Measurements from ENCODE around the gene CARM1.
"Not testable (repeated sequence)": the region's sequence is repeated elsewhere in the genome, so short reads cannot be mapped to it uniquely, and the experiment has no call there.

Gene CARM1

DNA sequence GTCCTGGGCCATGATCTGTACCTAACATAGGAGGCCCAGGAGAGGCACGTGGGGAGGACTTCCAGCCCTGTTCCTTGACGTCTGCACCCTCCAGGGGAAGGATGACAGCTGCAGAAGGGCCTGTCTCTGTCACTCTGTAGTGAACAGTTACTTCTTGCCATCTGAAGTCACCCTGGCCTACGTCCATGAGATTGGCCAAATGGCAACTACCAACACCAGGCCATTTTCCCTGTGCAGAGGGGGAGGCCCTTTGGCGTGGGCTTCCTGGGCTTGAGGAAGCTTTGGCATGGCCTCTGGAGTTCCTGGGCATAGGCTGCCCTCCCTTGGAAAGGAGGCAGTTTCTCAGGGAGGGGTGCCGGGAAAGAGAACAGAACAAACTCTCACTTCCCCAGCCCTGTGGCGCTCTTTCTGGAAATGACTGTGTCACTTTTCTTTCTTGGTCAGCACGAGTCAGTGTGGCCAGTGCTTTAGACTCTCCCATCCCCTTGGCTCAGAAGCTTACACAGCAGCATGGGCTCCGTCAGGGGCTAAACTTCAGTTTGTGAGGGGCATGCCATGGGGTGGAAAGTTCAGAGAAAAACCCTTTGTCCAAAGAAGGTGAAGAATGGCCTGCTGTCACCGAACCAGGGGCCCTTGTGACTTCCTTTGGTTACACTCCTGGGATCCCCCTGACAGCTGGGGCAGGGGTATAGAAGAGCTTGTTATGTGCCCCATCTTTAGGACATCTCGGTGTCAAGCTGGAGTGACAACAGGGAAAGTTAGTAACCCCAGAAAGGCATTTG, 5.3 kb downstream of the CARM1 start:
- no peak for DNase-seq

DNA sequence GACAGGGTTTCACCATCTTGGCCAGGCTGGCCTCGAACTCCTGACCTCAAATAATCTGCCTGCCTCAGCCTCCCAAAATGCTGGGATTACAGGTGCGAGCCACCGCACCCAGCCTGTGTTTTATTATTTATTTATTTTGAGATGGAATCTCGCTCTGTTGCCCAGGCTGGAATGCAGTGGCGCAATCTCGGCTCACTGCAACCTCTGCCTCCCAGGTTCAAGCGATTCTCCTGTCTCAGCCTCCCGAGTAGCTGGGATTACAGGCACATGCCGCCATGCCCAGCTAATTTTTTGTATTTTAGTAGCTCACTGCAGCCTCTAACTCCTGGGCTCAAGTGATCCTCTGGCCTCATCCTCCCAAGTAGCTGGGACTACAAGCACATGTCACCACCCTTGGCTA, 6.3 kb downstream of the CARM1 start:
- DNase-seq: not testable (repeated sequence)

DNA sequence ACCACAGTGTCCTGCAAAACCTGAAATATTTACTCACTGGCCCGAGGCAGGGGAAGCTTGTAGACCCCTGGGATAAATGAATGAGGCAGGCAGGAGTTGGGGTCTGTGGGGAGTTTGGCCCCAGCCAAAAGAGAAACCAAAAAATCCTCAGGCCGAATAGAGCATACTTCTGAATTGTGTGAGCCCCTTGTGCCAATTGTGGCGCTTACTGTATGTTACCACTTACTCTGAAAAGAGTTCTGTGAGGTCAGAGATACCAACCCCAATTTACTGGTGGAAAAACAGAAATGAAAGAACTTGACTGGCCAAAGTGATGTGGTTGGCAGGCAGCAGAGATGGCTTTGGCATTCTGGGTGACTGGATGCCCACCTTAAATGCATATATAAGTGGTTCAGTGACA, 6.9 kb downstream of the CARM1 start:
- DNase-seq: no peak

DNA sequence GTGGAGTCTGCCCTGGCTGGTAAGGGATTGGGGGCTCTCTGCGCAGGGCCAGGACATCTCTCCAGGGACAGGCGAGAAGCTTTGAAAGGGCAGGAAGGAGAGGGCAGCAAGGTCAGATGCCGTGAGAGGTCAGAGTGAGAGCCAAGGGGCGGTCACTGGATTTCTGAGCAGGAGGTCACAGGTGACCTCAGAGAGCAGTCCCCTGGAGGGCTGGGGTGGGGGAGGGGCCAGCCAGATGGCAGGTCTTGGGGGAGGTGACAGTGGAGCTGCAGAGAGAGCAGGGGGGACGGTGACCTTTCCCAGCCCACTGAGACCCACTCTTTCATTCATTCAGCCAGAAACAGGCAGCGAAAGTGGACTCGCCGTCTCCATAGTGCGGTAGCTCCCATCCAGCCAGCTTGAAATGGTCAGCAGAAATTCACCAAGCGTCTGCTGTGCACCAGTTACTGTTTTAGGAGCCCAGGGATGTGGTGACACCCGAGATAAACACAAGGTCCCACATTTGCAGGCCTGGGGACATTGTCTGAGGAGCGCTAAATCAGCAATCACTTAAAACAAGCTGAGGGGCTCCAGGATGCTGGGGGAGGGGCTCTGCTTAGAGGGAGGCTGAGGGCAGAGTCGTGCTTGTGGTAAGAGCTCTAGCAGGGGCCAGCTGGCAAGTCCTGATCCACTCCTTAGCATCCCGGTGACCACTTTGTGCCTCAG, 10.2 kb downstream of the CARM1 start:
- DNase-seq: no peak

DNA sequence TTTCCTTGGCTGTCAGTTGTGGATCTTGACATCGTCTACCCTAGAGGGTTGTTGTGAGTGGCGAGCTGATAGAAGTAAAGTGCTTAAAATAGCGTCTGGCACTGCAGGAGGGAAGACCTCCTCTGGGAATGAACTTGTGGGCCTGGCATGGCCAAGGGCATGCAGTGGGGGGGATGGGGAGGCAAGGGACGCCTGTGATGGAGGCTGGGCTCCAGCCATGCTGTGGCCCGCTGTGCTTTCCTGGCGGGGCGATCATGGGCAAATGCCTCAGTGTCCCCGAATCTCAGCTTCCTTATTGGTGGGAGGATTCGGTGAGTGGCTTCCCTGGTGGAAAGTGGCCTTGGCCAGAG, 10.7 kb downstream of the CARM1 start:
- DNase-seq: no peak

DNA sequence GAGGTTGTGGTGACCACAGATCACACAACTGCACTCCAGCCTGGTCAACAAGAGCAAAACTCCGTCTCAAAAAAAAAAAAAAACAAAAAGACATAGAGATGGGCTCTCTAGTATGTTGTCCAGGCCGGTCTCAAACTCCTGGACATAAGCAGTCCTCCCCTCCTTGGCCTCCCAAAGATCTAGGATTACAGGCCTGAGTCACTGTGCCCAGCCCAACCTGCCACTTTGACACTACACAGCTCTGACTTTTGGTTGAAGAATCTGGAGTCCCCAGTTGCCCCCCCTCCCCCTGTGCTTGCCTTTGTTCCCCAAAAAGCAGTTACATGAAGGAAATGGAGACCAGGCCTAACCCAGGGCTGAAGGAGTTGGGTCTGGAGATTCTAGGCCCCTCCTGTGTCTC, 12.9 kb downstream of the CARM1 start:
- DNase-seq: no peak

DNA sequence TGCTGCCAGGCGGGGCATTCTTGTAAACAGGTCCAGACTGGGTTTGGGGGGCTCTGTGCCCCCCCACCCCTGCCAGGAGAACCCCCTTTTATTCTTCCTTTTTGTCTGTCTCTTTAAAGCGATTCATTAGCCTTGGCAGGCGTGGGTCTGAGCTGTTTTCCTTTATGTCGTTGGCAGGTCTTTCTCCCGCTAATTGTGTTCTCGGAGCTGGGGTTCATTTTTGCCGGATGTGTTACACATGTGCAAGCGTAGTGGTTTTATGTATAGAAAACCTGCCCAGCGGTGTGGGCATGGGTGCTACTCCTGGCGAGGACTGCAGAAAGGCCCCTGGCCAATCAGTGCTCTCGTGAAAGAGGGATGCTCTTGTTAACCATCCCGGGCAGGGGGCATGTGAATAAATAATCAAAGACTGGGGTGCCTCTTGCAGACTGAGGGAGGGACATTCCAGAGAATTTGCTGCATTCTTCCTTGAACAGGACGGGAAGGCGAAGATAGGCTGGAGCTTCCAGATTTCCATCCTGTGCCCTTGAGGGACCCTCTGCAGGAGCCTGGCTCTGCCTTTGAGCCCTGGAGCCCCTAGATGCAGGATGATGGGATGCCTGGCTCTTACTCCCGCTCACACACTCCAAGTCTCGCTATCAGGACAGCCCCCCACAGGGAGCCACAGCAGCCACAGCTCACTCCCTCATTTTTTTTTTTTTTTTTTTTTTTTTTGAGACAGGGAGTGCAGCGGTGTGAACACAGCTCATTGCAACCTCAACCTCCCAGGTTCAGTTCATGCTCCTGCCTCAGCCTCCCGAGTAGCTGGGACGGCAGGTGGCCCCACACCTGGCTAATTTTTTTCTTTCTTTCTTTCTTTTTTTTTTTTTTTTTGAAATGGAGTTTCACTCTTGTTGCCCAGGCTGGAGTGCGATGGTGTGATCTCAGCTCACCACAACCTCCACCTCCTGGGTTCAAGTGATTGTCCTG, 14.1 kb downstream of the CARM1 start:
- no peak for DNase-seq

DNA sequence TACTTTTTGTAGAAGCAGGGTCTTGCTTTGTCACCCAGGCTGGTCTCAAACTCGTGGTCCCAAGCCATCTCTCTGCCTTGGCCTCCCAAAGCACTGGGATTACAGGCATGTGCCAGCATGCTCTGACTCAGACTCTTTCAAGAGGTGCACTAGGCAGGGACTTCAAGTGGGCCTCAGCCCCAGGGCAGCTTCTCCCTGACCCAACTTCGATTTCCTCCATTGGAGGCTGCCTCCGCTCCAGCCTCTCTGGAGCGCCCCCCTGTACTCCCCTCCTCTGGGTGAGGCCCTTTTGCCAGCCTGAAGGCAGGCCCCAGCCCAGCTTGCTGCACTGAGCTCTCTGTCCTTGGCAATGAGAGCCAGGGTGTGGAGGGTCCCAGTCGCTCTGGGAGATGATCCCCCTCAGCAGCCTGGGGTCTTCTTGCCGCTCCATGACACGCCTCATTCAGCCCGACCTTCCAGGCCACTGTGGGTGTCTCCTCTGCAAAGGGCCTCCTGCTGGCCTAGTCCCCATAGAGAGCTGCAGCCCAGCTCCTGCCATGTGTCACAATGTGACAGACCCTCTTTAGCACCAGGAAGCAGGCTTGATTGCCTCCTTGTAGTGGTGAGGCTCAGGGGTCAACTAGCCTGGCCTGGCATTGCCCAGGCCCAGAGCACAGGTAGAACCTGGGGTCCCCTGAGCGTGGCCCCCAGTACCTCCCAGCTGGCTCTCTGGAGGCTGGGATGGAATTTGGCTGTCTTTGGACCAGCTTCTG, 16.4 kb downstream of the CARM1 start:
- DNase-seq: no peak

DNA sequence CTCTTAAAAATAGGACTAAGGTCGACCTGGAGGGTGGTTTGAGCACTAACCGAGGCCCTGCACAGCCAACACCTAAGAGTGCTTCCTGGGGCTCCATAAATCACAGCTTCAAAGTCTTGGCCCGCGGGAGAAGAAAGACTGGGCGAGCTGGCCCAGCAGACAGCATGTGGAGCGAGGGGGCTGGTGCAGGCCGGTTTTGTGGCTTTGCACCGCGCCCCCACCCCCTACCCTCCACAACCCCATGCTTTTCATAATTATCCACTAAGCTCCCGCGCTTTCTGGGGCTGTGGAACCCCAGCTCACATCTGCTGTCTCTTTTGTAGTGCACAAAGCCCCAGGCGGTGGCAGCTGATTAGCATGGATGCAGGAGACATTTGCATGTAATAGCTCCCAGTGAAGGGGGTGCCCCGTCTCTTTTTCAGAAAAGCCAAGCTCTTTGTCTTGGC, 17.1 kb downstream of the CARM1 start:
- no peak for DNase-seq

DNA sequence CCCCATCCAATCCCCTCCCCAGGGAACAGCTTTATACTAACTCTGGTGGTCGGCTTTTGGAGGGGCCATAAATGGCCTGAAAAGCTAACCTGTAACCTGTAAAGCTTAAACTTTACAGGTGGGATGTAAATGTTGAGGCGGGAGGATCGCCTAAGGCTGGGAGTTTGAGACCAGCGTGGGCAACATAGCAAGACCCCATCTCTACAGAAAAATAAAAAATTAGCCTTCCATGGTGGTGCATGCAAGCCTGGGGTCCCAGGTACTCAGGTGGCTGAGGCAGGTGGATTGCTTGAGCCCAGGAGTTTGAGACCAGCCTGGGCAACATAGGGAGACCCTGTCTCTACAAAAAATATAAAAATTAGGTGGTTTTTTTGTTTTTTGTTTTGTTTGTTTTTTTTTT, 18.5 kb downstream of the CARM1 start:
- DNase-seq: no peak

DNA sequence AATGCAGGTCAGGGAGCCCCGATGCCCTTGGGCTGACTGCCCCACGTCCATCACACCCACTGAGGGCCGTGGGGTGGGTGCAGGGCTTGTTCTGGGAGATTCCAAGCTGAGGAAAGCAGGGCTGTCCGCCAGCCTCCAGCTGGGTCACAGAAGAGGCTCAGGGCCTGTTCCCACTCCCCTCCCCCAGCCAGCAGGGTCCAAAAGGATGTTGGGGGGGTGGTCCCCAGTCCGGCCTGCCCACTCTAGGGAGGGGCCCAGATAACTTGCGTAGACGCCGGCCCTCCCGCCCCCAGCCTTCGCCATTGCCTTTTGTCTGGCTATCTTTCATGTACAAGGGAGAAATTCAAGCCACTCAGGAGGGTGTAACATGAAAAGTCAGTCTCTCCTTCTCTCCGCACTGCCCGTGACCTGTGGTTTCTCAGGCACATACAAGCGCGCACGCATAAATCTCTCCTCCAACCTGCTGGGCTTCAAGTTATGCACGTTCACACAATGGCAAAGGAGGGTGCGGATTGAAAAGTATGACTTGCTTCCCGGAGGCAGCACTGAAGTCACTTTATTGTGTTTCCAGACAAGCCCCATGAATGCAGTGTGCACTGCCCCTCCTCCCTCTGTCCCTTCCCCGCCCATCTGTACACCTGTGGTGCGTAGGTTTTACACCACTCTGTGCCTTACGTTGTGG, 20.2 kb downstream of the CARM1 start:
- DNase-seq: no peak

DNA sequence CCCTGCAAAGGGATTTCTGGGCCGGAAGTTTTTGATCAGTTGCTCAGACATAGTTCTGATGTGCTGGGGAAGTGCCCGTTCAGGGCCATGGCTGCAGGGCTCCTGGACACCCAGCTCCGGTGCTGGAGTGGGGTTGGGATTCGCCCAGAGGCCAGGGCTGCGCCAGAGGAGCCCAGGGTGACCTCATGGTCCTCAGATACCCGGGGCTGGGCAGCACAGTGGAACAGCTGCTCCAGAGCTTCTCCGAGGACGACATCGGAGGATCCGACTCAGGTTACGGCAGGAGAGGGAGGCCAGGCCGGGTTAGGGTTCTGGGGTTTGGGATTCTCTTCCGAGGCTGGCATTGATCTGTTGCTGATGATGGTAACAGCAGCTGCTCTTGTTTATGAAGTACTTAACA, 20.9 kb downstream of the CARM1 start:
- no peak for DNase-seq

DNA sequence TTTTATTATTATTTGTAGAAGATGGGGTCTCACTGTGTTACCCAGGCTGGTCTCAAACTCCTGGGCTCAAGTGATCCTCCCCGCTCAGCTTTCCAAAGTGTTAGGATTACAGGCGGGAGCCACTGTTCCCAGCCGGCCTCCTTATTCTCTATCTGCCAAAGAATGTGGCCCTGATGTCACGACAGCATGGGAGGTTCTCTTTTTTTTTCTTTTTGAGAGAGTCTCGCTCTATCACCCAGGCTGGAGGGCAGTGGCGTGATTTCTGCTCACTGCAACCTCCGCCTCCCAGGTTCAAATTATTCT, 23.5 kb downstream of the CARM1 start:
- no peak for DNase-seq

DNA sequence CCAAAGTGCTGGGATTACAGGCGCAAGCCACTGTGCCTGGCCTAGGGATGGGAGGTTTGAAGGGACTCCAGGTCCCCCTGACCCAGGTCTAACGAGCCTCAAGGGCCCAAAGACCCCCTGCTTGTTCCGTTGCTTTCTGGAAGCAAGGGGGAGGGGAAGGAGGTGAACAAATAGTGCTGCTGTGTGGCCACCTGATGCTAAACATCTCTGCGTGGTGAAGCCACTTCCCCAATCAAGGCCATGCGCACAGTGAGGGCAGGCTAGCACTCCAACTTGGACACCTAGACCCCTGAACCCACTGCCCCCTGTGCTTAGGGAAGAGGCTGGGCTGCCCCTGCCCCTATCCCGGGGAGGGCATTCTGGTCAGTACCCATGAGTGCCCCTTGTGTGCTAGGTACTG, 24.0 kb downstream of the CARM1 start:
- DNase-seq: no peak

DNA sequence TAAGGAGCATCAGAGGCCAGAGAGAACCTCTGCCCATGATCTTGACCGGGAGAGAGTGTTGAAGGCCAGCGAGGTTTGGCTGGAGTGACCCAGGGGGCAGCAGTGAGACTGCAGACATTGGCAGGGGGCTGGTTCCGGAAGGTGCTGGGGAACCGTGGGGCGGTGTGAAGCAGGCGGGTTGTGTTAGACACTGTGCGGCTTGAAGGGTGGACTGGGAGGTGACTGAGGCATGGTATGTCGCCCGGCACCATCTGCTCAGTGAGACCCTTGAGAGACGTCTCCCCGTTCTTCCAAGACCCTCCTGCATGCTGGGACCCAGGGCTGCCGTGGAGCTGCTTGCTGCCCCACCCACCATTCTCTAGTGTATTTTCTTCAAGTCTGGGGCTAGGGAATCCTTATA, 24.6 kb downstream of the CARM1 start:
- DNase-seq: no peak

DNA sequence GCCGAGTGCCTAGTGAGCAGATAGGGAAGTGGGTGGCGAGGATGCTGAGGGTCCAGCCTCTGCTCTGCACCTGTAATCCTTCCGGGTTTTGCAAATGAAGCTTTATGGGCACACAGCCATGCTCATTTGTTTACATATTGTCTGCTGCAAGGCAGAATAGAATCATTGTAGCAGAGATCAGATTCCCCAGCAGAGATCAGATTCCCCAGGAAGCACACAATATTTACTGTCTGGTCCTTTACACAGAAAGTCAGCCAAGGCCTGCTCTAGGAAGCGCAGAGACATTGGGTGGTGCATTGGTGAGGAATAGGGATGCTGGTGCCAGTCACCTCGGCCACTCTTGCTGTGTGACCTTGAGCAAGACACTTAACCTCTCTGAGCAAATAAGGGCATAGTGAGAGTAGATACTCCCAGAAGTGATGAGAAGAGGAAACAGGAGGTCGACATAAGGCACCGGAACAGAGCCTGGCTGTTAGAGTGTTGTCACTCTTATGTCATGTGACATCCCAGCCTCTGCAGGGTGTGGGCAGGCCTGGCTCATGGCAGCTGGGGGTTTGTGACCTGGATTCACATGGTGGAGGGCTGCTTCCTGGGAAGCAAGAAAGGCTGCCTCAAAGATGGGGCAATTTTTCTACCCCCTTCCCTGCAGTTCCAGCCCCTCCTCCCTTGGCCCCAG, 25.6 kb downstream of the CARM1 start:
- DNase-seq: no peak

DNA sequence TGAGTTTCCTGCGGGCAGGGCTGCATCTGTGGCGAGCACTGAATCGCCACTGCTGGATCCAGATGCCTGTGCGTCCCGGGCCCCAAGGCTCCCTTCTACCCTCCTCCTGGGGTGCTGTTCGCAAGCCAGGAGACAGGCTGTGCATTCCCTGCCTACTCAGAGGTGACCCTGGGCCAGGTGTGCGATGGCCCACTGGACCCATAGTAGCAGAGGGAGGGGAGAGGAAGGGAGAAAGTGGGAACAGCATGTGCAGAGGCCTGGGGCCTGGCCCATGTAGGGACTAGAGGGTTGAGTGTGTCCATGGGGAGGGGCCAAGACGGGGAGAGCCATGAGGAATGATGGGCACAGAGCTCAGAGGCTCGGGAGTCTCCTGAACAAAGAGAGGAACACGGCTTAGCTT, 27.3 kb downstream of the CARM1 start:
- no peak for DNase-seq

DNA sequence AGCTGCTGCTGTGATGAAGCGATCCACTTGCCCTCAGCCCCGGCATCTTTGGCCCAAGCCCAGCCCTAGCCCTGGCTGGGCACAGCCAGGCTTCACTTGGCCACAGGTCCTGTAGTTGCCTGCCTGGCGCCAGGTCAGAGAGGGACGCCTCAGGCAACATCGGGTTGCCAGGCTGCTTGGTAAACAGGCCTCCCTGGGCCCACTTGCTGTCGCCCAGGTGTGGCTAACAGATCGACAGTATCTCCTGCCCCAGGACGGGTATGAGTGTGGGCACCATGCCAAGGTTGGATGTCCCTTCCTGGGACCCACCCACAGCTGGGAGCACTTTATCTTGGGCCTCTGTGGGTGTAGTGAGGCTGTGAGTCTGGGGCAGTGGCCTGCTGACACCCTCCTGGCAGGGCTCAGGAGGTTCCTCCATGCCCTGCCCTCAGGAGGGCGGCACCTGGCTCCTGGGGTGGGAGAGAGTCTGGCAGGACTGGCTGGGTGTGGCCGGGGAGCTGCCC, 27.8 kb downstream of the CARM1 start:
- DNase-seq: no peak

DNA sequence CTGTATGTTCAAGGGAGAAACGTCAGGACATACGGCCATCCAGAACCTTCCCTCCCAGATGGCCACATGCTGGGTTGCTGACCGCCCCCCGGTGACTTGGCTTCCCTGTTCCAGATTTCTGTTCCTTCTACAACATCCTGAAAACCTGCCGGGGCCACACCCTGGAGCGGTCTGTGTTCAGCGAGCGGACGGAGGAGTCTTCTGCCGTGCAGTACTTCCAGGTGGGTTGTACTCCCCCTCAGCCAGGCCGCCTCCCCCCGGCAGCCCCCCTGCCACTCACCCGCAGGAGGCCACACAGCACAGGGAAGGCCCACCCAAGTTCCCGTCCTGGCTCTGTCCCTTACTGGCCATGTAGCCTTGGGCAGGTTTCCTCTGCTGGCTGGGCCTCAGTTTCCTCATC, 36.6 kb downstream of the CARM1 start:
- DNase-seq: no peak

DNA sequence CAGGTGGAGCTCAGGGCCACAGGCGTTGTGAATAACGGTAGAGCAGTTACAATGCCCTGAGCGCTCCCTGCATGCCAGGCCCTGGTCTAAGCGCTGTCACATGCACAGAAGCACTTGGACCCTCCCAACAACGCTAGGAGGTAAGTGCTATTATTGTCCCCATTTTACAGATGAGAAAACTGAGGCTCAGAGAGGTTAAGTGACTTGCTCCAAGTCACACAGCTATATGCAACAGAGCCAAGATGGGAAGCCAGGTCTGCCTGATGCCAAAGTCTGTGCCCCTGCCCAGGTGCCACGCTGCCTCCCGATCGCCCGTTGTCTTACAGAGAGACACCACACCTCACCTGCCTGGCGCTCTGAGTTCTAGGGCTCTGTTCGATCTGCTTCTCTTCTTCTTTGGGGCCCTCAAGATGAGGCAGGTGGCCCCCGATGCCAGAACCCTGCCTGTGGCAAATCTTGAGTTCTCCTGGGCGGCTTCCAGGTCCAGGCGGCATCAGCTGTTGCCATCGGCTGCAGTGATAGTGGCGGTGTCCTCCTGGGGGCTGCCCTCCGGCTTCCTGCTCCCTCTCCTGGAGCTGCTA, 37.1 kb downstream of the CARM1 start:
- DNase-seq: no peak
